ENCODE measurements around the gene SLC16A12.
"Not testable (repeated sequence)": the region's sequence is repeated elsewhere in the genome, so short reads cannot be mapped to it uniquely, and the experiment has no call there.

The SLC16A12 gene

DNA sequence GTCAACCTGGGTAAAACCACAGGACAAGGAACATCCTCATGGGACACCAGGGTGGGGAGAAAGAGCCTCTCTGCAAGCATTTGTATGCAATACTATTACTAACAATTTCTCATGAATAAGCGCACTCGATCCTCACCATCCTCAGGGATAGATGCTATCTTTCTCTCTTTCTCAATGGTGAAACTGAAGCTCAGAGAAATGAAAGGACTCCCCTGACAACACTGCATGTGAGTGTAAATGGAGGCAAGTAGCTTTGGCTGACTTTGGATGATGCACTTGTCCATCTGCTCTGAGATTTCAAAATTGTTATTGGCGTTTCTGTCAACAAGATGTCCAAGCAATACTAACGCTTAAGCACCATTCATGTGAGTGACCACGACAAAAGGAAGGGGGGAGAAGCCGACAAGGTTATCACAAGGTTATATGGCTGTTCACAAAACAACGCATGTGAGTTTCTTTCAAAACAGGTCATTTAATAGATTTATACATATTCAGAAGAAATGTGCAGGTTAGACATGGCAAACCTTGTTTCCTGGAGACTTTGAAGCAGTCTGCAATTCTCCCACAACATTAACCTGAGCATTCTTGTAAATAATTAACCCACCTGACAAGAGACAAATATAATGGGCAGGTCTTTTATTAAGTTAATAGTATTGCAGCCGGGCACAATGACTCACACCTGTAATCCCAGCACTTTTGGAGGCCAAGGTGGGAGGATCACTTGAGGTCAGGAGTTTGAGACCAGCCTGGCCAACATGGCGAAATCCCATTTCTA, 67.0 kb downstream of the SLC16A12 start:
- DNase-seq: no peak

- DNase-seq: no peak
Observed at GRCh38 chr10:89466599-89467035, 68.8 kb downstream of the SLC16A12 start.

DNA sequence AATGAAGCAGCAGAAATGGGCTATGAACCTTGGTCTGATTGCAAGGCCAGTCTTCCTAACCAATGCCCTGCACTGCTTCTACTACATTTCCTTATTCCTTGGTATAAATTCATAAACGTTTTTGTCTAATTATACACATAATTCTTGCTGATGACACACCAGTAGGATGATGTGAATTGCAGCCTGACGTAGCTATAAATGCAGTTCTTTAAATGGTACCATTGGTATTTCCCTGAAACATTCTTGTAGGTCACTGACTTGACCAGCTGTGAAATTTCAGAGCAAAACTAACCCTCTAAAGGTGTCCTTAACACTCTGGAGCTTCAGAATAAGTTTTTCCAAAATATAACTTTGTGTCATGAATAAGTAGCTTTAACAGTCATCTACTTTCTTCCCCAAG, 70.2 kb downstream of the SLC16A12 start:
- no peak for DNase-seq

GRCh38 chr10:89463846-89464537, 71.4 kb downstream of the SLC16A12 start:
- no peak for DNase-seq

DNA sequence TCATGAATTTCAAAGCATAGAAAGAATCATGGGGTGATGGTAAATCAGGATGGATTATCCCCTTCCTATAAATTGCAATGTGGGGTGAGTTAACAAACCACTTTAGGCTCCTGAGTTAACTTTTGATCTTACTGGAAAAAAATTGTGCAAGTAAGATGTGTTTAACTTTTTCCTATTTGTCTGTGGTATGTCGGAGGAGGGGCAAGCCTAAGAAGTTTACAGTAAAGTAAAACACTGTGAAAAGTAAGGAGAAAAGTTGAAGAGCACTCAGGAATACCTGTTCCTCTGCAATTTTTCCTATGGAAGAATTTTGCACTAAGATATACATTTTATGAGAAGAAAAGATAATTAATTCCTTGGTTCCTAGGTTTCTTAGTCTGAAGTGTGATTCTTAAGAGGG, 76.6 kb downstream of the SLC16A12 start:
- no peak for DNase-seq

- DNase-seq: no peak
Observed at GRCh38 chr10:89458291-89458690, 77.1 kb downstream of the SLC16A12 start.

GRCh38 chr10:89454561-89455347, 80.6 kb downstream of the SLC16A12 start:
- DNase-seq: no peak

DNA sequence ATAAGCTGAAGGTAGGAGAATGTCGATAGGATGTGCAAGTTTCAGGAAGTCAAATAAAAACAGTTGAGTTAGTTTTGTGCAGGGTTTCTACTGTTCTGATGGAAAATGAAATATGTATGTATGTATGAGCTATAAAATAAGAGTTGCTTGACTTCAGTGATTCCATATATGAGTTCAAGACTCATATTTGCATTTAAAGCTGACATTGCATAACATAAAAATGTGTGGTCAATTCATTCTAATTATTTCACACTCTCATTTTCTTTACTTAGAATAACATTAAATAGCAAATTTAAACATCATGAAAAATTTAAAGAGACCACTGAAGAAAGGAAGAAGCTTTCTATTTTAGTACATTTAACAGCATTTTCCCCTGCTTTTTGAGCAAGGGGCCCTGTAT, 83.2 kb downstream of the SLC16A12 start:
- DNase-seq: no peak

GRCh38 chr10:89450901-89451300, 84.5 kb downstream of the SLC16A12 start:
- no peak for DNase-seq

GRCh38 chr10:89444819-89445218, 90.6 kb downstream of the SLC16A12 start:
- DNase-seq: not testable (repeated sequence)

GRCh38 chr10:89442289-89442688, 93.1 kb downstream of the SLC16A12 start:
- no peak for DNase-seq

- DNase-seq: no peak
Observed at GRCh38 chr10:89440226-89441009, 95.0 kb downstream of the SLC16A12 start.

DNA sequence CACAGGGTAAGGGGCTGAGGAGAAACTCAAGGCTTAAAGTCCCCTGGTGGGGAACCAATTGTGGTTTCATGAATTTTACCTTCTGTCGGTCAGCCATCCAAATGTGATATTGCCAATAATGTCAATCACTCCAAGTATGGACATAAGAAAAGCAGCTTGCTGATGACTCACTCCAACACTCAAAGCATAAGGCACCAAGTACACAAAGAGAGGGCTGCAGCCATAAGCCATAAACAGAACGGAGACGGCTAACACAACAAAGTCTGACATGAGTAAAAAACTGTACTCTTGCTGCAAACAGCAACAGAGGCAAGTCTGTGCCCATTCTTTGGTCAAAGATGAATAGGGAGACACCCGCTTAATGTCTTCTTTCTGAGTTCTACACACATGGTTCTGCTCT, 96.9 kb downstream of the SLC16A12 start:
- no peak for DNase-seq

- no peak for DNase-seq
Observed at GRCh38 chr10:89431977-89432376, 103.4 kb downstream of the SLC16A12 start.

DNA sequence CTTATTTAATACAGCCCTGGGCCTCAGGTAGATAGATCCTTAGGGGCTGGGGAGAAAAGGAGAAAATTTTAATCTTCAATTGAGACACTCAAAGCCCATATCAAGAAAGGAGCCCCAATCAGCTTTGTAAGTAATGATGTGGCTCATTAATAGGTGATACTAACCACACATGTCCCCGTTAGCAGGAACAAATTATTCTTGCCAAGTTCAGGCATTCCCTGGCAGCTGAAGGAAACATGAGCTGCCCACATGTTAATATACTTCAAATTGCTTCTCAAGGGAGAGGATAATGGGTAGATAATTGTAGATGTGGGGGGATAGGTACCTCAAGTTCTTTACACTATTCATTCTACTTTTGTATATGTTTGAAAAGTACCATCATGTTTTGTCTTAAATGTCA, 106.5 kb downstream of the SLC16A12 start:
- DNase-seq: peak; percentile 11

DNA sequence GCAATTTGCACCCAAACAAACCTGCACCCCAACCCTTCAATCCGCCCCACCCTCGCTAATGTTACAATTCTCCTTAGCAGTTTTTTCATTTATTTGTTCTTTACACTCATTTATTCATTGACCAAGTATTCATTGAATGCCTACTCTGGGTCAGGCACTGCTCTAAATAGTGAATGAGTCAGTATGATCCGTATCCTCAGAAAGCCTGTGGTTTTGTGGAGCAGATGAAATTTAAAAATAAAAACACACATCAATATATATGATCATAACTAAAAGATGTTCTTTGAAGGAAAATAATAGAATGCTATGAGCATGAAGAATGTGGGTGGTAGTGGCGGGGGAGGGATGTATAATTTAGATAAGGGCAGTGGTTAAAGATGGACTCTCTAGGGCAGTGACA, 107.8 kb downstream of the SLC16A12 start:
- DNase-seq: no peak

- DNase-seq: peak; percentile 25
Observed at GRCh38 chr10:89426230-89426868, 109.0 kb downstream of the SLC16A12 start.

DNA sequence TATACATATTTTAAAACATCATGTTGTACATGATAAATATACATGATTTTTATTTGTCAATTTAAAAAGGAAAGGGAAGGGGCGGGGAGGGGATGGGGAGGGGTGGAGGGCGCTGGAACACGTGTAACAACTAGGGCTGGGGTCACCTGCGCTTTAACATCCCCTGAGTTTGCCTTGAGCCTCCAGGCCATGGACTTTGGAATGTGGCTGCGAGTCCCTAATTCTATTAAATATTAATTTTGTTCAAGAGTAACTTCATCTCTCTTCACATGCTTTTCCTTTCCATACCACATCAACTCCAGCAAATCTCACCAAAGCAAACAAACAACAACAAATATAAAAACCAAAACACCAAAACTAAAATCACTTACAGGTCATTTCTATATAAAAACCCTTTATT, 110.4 kb downstream of the SLC16A12 start:
- no peak for DNase-seq

GRCh38 chr10:89421018-89421476, 114.3 kb downstream of the SLC16A12 start:
- DNase-seq: no peak

- DNase-seq: peak; percentile 16
Observed at GRCh38 chr10:89419548-89419947, 115.8 kb downstream of the SLC16A12 start.

- no peak for DNase-seq
Observed at GRCh38 chr10:89416465-89416864, 118.9 kb downstream of the SLC16A12 start.
